NCI-H2227 (cell line): Measurements from ENCODE around the gene OR10P1.
"Not testable (repeated sequence)": the region's sequence is repeated elsewhere in the genome, so short reads cannot be mapped to it uniquely, and the experiment has no call there.

ENCODE experiments used
- DNase-seq: peaks from one replicate; lab custom pipeline; 2025; ENCODE audit not compliant: unreplicated experiment; lab: John Stamatoyannopoulos, UW

The OR10P1 gene

GRCh38 chr12:55650620-55651298, 14.1 kb downstream of the OR10P1 start:
- DNase-seq, result not testable (repeated sequence)

DNA sequence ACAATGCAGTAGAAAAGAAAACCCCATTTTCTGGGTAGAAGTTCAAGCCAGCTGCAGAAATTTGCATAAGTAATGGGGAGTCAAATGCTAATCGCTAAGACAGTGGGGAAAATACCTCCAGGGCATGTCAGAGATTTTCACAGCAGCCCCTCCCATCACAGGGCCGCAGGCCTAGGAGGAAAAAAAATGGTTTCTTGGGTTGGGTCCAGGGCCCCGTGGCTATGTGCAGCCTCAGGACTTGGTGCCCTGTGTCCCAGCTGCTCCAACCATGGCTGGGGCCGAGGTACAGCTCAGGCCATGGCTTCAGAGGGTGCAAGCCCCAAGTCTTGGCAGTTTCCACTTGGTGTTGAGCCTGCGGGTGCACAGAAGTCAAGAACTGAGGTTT, 14.6 kb downstream of the OR10P1 start:
- no peak for DNase-seq

GRCh38 chr12:55652352-55652751, 15.7 kb downstream of the OR10P1 start:
- DNase-seq, result no peak

DNA sequence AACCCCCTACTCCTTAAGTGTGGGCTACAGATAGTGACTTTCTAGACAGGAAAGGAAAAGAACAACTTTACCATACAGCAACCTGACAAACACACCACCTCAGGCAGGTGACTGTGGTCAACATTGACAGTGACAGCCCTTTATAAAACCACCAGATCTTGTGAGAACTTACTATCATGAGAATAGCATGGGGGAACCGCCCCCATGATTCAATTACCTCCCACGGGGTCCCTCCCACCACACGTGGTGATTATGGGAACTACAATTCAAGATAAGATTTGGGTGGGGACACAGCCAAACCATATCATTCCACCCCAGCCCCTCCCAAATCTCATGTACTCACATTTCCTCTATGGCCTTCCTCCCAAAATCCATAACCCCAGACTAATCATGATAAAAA, 16.3 kb downstream of the OR10P1 start:
- no peak for DNase-seq

DNA sequence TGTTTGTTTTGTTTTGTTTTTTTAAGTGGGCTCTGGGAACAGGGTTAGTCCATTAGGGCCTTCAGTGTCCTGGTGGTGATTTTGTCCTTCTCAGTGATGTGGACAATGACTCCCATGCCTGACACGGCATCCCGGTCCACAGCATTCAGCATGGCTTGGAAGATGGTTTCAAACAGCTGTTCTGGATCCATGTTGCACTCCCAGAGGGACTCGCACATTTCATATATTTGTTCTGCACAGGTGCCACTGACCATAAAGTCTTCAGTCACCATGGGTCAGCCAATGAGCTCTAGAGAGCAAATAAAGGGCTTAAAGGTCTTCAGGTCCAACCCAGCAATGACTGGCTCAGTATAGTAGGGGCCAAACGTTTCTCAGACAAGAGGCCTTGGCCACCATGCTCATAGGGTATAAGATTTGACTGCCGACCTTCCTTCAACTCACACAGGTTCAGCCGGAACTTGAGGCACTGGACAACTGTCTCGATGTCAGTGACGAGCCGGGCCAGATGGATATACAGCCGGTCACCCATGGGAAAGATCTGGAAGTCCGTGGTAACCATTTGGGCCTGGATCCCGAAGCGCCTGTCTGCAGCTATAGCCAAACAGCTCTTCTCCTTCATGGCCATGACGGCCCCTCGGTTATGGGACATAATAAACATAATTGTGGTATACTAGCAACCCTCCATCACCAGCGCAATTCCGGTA, 18.0 kb downstream of the OR10P1 start:
- DNase-seq, result no peak

- DNase-seq, result no peak
These were observed 20.5 kb downstream of the OR10P1 start for GRCh38 chr12:55657212-55657611.

DNA sequence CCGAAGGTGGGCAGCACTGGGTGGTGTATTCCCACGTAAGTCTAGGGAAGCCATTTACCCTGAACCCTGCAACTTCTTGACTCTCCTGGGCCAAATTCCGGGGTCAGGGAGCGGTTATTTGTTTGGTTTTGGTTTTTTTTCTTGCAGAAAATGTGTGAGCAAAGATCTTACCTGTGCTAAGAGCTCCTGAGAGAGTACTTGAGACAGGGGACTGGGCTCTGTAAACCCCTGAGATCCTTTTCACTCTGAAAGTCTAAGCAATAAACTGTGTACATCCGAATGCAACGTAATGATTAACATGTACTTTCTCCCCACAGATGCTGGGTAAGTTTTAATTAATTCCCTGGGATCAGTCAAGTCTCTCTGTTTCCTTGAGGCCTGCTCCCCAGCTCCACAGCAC, 21.5 kb downstream of the OR10P1 start:
- DNase-seq, result no peak

DNA sequence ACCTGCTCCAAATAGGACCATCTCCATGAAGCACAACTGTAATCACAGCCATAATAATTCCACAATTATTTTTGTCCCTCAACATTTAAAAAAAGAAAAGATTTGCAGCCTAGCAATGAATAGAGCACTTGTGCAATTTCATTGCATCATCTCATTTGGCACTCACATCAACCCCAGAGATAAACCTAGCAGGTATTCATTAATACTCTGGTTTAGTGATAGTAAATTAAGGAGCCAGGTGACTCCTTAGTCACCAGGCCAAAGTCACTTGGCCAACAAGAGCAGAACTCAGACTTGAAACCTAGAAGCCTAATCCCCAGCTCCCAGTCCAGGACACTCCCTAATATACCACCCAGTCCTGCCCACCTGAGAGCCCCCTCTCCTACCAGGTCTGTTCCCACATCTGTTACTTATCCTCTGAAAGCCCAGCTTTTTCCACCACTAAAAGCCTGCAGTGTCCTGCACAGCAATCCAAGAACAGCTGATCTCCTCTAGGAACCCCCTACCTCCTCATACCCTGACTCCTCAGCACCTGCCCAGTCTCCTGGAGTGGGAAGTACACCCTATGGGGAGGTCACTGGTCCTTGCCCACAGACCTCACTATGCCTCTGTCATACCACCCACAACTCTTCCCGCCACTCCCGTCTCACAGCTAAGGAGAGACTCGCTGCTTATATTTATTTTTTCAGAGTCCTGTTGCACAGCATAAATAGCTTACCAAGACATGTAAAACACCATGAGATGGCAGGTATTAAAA, 22.1 kb downstream of the OR10P1 start:
- no peak for DNase-seq

DNA sequence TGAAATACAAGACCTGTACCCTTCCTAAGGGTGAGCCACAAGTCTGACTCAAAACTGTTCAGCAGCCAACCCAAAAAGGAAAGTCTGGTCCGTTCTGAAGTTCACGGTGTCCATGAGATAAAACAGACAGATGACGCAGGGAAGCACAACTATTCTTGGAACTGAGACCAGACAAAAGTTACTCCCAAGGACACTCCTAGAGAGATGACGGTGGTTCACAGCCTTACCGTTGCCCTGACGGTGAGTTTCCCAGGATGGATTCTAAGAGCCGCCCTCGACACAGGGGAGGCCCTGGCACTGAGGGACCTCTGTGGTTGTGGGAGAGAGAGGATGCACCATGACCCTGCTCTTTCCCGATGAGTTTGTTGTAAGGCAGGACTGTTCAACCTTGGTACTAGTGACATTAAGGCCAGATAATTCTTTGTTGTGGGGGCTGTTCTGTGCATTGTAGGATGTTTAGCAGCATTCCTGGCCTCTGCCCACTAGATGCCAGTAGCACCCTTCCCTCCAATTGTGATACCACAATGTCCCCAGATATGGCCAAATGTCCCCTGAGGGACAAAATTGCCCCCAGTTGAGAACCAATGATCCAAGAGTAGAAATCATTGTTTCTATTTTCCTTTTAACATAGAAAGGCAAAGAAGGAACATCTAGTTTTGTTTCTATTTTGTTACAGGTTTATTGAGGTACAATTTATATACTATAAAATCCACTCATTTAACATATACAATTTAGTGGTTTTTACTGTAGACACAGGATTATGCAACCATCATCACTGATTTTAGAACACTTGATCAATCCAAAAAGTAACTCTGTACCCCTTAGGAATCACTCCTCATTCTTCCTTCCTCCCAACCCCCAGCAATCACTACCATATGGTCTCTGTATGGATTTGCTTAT, 23.0 kb downstream of the OR10P1 start:
- DNase-seq, result peak; percentile 2

- DNase-seq, result no peak
These were observed 26.7 kb downstream of the OR10P1 start for GRCh38 chr12:55663391-55663790.

DNA sequence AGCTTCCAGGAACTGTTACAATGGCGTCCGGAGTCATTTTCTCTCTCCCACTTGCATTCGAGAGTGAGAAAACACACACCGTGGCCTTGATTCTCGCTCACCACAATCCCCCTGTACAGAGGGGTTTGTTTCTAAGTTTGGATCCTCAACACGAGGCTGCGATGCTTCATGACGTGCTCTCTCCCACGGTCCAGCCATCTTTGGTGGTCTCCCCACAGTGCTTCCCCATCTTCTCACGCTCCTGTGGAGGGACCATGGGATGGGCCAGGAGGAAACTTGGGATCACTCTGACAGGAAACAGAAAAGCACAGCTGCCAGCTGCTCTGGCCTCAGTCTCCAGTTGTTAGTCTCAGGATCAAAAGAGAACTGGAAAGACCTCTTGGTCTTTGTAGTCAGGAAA, 28.1 kb downstream of the OR10P1 start:
- DNase-seq, result no peak

DNA sequence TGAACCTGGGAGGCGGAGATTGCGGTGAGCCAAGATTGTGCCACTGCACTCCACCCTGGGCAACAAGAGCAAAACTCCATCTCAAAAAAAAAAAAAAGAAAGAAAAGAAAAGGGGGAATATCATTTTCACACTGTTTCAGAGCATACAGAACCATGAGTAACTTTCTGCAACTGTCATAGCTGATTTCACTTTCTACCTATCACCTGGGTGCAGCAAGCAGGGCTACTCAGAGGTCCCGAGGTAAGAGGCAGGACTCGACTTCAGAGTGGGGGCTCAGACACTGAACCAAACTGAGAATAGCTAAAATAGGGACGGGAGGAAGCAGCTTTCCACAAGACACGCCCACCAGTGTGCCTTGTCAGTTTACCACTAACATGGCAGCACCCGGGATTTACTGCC, 29.8 kb downstream of the OR10P1 start:
- DNase-seq, result no peak

GRCh38 chr12:55670276-55670675, 33.6 kb downstream of the OR10P1 start:
- DNase-seq, result no peak

GRCh38 chr12:55671746-55672145, 35.1 kb downstream of the OR10P1 start:
- DNase-seq, result no peak

DNA sequence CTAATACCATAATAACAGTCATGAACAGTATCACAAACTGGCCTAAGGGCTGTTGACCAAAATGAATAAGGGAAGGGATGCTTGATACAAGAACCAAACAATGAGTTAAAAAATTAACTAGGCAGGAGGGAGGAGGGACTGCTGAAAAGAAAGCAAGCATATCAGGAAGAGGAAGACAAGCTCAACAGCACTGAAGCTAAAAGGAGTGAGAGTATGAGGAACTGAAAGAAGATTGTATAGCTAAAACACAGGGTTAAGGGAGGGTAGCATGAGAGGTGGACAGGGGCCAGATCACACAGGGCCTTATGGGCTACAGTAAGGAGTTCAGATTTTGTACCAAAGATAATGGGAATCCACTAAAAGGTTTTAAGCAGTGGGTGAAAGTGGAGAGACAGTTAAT, 36.9 kb downstream of the OR10P1 start:
- no peak for DNase-seq

DNA sequence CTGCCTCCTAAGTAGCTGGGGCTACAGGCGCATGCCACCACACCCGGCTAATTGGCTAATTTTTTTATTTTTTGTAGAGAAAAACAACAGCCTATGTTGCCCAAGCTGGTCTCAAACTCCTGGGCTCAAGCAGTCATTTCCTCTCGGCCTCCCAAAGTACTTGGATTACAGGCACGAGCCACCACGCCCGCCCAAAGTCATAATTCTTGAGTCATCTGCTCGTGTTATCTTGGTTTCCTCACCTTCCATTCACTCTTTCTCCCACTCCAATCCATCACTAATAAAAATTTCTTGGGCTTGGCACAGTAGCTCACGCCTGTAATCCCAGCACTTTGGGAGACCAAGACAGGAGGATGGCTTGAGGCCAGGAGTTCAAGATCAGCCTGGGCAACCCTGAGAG, 39.0 kb downstream of the OR10P1 start:
- no peak for DNase-seq

DNA sequence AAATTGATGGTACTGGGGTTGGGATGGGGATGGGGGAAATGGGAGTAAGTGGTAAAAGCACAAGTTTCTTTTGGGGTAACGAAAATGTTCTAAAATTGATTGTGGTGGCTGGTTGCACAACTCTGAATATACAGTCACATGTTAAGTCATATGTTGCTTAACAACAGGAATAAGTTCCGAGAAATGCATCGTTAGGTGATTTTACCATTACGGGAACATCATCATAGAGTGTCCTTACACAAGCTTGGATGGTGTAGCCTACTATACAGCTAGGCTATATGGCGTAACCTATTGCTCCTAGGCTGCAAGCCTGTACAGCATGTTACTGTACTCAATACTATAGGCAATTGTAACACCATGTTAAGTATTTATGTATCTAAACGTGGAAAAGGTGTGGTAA, 40.0 kb downstream of the OR10P1 start:
- no peak for DNase-seq

GRCh38 chr12:55679691-55680090, 43.0 kb downstream of the OR10P1 start:
- no peak for DNase-seq

DNA sequence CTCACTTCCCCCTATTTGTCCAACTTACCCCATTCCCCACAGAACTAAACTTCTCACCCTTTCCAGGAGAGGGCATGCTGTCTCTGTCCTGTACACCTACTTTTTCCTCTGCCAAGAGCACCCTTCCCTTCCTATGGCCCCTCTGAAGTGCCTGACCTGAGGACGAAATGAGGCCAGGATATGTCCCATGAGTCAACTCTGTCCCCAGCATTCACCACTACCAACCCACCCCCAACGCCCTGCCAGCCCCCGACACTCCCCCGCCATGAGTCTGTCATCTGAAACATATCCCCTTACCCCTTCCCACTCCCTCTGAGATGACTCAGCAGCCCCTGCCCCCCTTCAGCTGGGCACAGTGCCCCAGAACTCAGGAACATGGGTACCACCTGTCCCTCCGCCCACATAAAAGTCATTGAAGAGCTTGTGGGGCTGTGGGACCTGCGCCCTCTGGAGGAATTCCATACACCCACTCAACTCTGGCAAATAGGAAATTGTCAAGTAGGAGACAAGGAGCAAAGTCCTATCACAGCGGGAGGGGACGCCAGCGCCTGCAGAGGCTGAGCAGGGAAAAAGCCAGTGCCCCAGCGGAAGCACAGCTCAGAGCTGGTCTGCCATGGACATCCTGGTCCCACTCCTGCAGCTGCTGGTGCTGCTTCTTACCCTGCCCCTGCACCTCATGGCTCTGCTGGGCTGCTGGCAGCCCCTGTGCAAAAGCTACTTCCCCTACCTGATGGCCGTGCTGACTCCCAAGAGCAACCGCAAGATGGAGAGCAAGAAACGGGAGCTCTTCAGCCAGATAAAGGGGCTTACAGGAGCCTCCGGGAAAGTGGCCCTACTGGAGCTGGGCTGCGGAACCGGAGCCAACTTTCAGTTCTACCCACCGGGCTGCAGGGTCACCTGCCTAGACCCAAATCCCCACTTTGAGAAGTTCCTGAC, 44.7 kb downstream of the OR10P1 start:
- peak; percentile 39 for DNase-seq
